Kidney (tissue), 14 donors: ENCODE results near the gene SEPTIN10. TPM values are rescaled to one million over a fixed set of nuclear protein-coding genes. Genes with fewer than 3 reads are reported as not detected.
A peak's percentile ranks its signal among the peaks of the same experiment; 100 is the strongest.

ENCODE experiments used
- DNase-seq, 5 donors: peaks; one replicate each; pipeline ENCODE4 v3.0.0-alpha.2; 2013 to 2020
- FAIRE-seq: peaks from 2 replicates; lab custom pipeline; 2012; peaks lifted over from hg19 to GRCh38; lab: Jason Lieb, UNC
- H3K27ac ChIP-seq, 2 donors: one replicate each; pipeline ENCODE4 v1.7.0; 2013; ENCODE audit warnings: low read depth in 2 of 2, low read length in 2 of 2, inconsistent platforms in 1 of 2
- H3K27me3 ChIP-seq: one replicate; pipeline ENCODE4 v1.7.1; 2013; ENCODE audit warnings: low read length, inconsistent platforms; ENCODE audit not compliant: control insufficient read depth, insufficient read depth
- H3K36me3 ChIP-seq, 3 donors: one replicate each; pipeline versions ENCODE4 v1.7.0 to v1.7.1; 2013; ENCODE audit warnings: low read length in 3 of 3, control low read depth in 1 of 3, inconsistent platforms in 1 of 3; ENCODE audit not compliant: insufficient read depth in 3 of 3, control insufficient read depth in 2 of 3
- H3K4me1 ChIP-seq, 3 donors: one replicate each; pipeline versions ENCODE4 v1.7.0 to v1.7.1; 2013; ENCODE audit warnings: low read length in 3 of 3, inconsistent platforms in 1 of 3, low read depth in 1 of 3; ENCODE audit not compliant: control insufficient read depth in 2 of 3, insufficient read depth in 2 of 3
- H3K4me3 ChIP-seq, 3 donors: one replicate each; pipeline versions ENCODE4 v1.7.0 to v1.8.1; 2013; ENCODE audit warnings: low read length in 3 of 3, control low read depth in 1 of 3, inconsistent platforms in 1 of 3
- H3K9ac ChIP-seq, 3 donors: one replicate each; pipeline versions ENCODE4 v1.7.0 to v1.7.1; 2013; ENCODE audit warnings: low read length in 3 of 3, control low read depth in 1 of 3, inconsistent platforms in 1 of 3
- H3K9me3 ChIP-seq, 3 donors: one replicate each; pipeline versions ENCODE4 v1.7.0 to v1.7.1; 2013; ENCODE audit warnings: low read length in 3 of 3, control low read depth in 1 of 3, inconsistent platforms in 1 of 3; ENCODE audit not compliant: control insufficient read depth in 2 of 3, insufficient read depth in 1 of 3
- CTCF ChIP-seq: IDR thresholded peaks from 3 replicates; pipeline ENCODE4 v1.5.1; 2012; ENCODE audit warnings: mild to moderate bottlenecking, moderate library complexity, borderline replicate concordance; ENCODE audit not compliant: insufficient read depth; ENCODE audit errors: extremely low read depth
- intact Hi-C: fragments of 100-400 bp; cut with DNase I; formaldehyde crosslinking; loops from one replicate; pipeline ENCODE4 v1.11.1; 2022
- polyA plus RNA-seq: library from polyadenylated mRNA; stranded (reverse); fragments of 350-450 nt; fragmentation: Illumina TruSeq; extraction: RNeasy Lipid Tissue Mini Kit (QIAGEN cat#74804); gene quantifications from one replicate; pipeline ENCODE4 v1.2.3, GENCODE V29; 2014; ENCODE audit warnings: low read depth, low replicate concordance; ENCODE audit not compliant: insufficient read depth
- total RNA-seq: library from RNA; stranded (reverse); fragmentation: NEBNext Ultra II Directional; extraction: Animal tissue kit (Norgen Biotek cat#: 25700); gene quantifications from one replicate; pipeline ENCODE4 v1.2.1, GENCODE V29; 2021
- donor health status: control.
- donor health status: control.
- donor health status: control.
- donor health status: control.
- donor health status: control.
- donor health status: DM: yes; HTN: yes; CAD: no.
- donor health status: Normal renal cell carcinoma (clear cell type).

The SEPTIN10 gene
- total and polyA plus RNA-seq, 2 donors from 2014 or later, result 20.8 to 80.7 TPM

GRCh38 chr2:109609352-109610024, 4.3 kb downstream of the SEPTIN10 start:
- Histone ChIP-seq H3K36me3 (no peaks in the 10 kb centered on the region), H3K4me1 (peaks cover 0 to 14% (median 3%) of the 10 kb centered on the region in 3 donors), H3K9me3 (no peaks in the 10 kb centered on the region), H3K27ac (no peak overlapping the region), H3K9ac (no peak overlapping the region), H3K4me3 (peak overlapping the region in 1 of 3 donors; percentile 9), H3K27me3 (no peaks in the 10 kb centered on the region)
- intact Hi-C loops, result no loop called here
- DNase-seq (peak in 1 of 5 donors; percentile 27), FAIRE-seq (no peak)
- no peak for TF ChIP-seq CTCF

GRCh38 chr2:109607766-109608165, 6.0 kb downstream of the SEPTIN10 start:
- no peak overlapping the region for H3K9ac ChIP-seq
- intact Hi-C loops, result no loop called here
- TF ChIP-seq CTCF, result no peak

GRCh38 chr2:109604597-109604996, 9.2 kb downstream of the SEPTIN10 start:
- no peak overlapping the region for H3K27ac ChIP-seq
- peaks cover 0 to 6% (median 0%) of the 10 kb centered on the region in 3 donors for H3K4me1 ChIP-seq
- no peak for TF ChIP-seq CTCF
- no peaks in the 10 kb centered on the region for H3K9me3 ChIP-seq
- DNase-seq, result no peak
- no peak for FAIRE-seq
- intact Hi-C loops, result no loop called here
- H3K36me3 ChIP-seq, result no peaks in the 10 kb centered on the region
- no peak overlapping the region for H3K9ac ChIP-seq
- H3K4me3 ChIP-seq, result no peak overlapping the region
- H3K27me3 ChIP-seq, result no peaks in the 10 kb centered on the region

More at GRCh38 chr2:109607766-109608165, 6.0 kb downstream of the SEPTIN10 start:
- FAIRE-seq (no peak), DNase-seq (no peak)
- Histone ChIP-seq H3K4me3 (no peak overlapping the region), H3K27me3 (no peaks in the 10 kb centered on the region), H3K27ac (no peak overlapping the region), H3K9me3 (no peaks in the 10 kb centered on the region), H3K4me1 (peaks cover 0 to 14% (median 3%) of the 10 kb centered on the region in 3 donors), H3K36me3 (no peaks in the 10 kb centered on the region)
